Measurements from ENCODE around the gene SLC23A2.

The SLC23A2 gene

GRCh38 chr20:4809707-4810106 is 191.6 kb downstream of the SLC23A2 start:
- in situ Hi-C loops (cut with HindIII; ENCODE audit: low sequenced_read_pairs), result no loop called here
- H3K4me3 ChIP-seq (ENCODE audit: low read depth, low read length), result no peak overlapping the region
- no peak for DNase-seq (ENCODE audit: low read depth)
- TF ChIP-seq CTCF (IDR thresholded peaks at IDR 0.05; ENCODE audit: low read depth, low read length, missing control alignments), result no peak

GRCh38 chr20:4808872-4809271 is 192.4 kb downstream of the SLC23A2 start:
- no peak overlapping the region for H3K4me3 ChIP-seq (ENCODE audit: low read depth, low read length)
- TF ChIP-seq CTCF (IDR thresholded peaks at IDR 0.05; ENCODE audit: low read depth, low read length, missing control alignments), result no peak
- in situ Hi-C loops (cut with HindIII; ENCODE audit: low sequenced_read_pairs), result no loop called here
- DNase-seq (ENCODE audit: low read depth), result no peak

- in situ Hi-C loops (cut with HindIII; ENCODE audit: low sequenced_read_pairs), result no loop called here
Observed at GRCh38 chr20:4805663-4806449, 195.5 kb downstream of the SLC23A2 start.

GRCh38 chr20:4802527-4802926 is 198.8 kb downstream of the SLC23A2 start:
- in situ Hi-C loops (cut with HindIII; ENCODE audit: low sequenced_read_pairs), result no loop called here
- no peak for DNase-seq (ENCODE audit: low read depth)

More at GRCh38 chr20:4805663-4806449, 195.5 kb downstream of the SLC23A2 start:
- no peak for DNase-seq (ENCODE audit: low read depth)
- TF ChIP-seq CTCF (IDR thresholded peaks at IDR 0.05; ENCODE audit: low read depth, low read length, missing control alignments), result no peak
- no peak overlapping the region for H3K4me3 ChIP-seq (ENCODE audit: low read depth, low read length)

More at GRCh38 chr20:4802527-4802926, 198.8 kb downstream of the SLC23A2 start:
- H3K4me3 ChIP-seq (ENCODE audit: low read depth, low read length), result no peak overlapping the region
- TF ChIP-seq CTCF (IDR thresholded peaks at IDR 0.05; ENCODE audit: low read depth, low read length, missing control alignments), result no peak

Measured in astrocyte of the cerebellum (primary cell).